ENCODE data around the gene LY6G6C.
"Not testable (repeated sequence)": the region's sequence is repeated elsewhere in the genome, so short reads cannot be mapped to it uniquely, and the experiment has no call there.

Gene LY6G6C

GRCh38 chr6:31727034-31727716 is 5.6 kb upstream of the LY6G6C start:
- peak; percentile 42 for DNase-seq (ENCODE audit: low spot score)

GRCh38 chr6:31725502-31726350 is 4.2 kb upstream of the LY6G6C start:
- no peak for DNase-seq (ENCODE audit: low spot score)

GRCh38 chr6:31723980-31724691 is 2.6 kb upstream of the LY6G6C start:
- DNase-seq (ENCODE audit: low spot score): no peak

GRCh38 chr6:31723245-31723979 is 1.9 kb upstream of the LY6G6C start, which contains the start of gene MPIG6B:
Gene MPIG6B, plus strand, starts transcription at chr6:31723373. Its CDS starts 11 bp downstream, at chr6:31723384.
- DNase-seq (ENCODE audit: low spot score): no peak

GRCh38 chr6:31722173-31722572 is 627 bp upstream of the LY6G6C start:
- no peak for DNase-seq (ENCODE audit: low spot score)

GRCh38 chr6:31720196-31720770 is 1.3 kb downstream of the LY6G6C start:
- DNase-seq (ENCODE audit: low spot score): no peak

GRCh38 chr6:31719001-31719400 is 2.5 kb downstream of the LY6G6C start:
- no peak for DNase-seq (ENCODE audit: low spot score)

GRCh38 chr6:31718265-31718664 is 3.3 kb downstream of the LY6G6C start:
- no peak for DNase-seq (ENCODE audit: low spot score)

GRCh38 chr6:31717499-31718222 is 3.9 kb downstream of the LY6G6C start:
- no peak for DNase-seq (ENCODE audit: low spot score)

- no peak for DNase-seq (ENCODE audit: low spot score)
Observed at GRCh38 chr6:31715022-31715958, 6.3 kb downstream of the LY6G6C start, which contains the start of gene LY6G6D. Gene LY6G6D, plus strand, starts transcription at chr6:31715348. Its CDS starts 8 bp downstream, at chr6:31715356.

- DNase-seq (ENCODE audit: low spot score): no peak
Observed at GRCh38 chr6:31713991-31714684, 7.4 kb downstream of the LY6G6C start.

GRCh38 chr6:31713465-31713864 is 8.1 kb downstream of the LY6G6C start:
- DNase-seq (ENCODE audit: low spot score): no peak

- no peak for DNase-seq (ENCODE audit: low spot score)
Observed at GRCh38 chr6:31712296-31712695, 9.2 kb downstream of the LY6G6C start.

GRCh38 chr6:31711233-31711632 is 10.3 kb downstream of the LY6G6C start:
- no peak for DNase-seq (ENCODE audit: low spot score)

- DNase-seq (ENCODE audit: low spot score): no peak
Observed at GRCh38 chr6:31710523-31711219, 10.9 kb downstream of the LY6G6C start.

- not testable (repeated sequence) for DNase-seq (ENCODE audit: low spot score)
Observed at GRCh38 chr6:31709157-31709556, 12.4 kb downstream of the LY6G6C start.

GRCh38 chr6:31708224-31708623 is 13.3 kb downstream of the LY6G6C start:
- DNase-seq (ENCODE audit: low spot score): no peak

GRCh38 chr6:31707701-31708100 is 13.8 kb downstream of the LY6G6C start:
- DNase-seq (ENCODE audit: low spot score): no peak

Data from globus pallidus (tissue), 1 donor.